Fibroblast of skin of back (primary cell): ENCODE data around the gene EIF4EBP3. TPM values are rescaled to one million over a fixed set of nuclear protein-coding genes. Genes with fewer than 3 reads are reported as not detected.

ENCODE experiments used
- DNase-seq: peaks from one replicate; pipeline ENCODE4 v3.0.0-alpha.2; 2013
- polyA plus RNA-seq, 2 experiments: library from polyadenylated mRNA; unstranded; fragments of 120-200 nt; gene quantifications; one replicate each; pipeline ENCODE4 v1.2.1, GENCODE V29; 2013; ENCODE audit not compliant: insufficient read length in 2 of 2

The EIF4EBP3 gene
- 2.9 TPM for polyA plus RNA-seq (2013, experiment 1 of 2; ENCODE audit: insufficient read length)
- 4.6 TPM for polyA plus RNA-seq (2013, experiment 2 of 2; ENCODE audit: insufficient read length)

GRCh38 chr5:140547508-140548299, at the start of gene EIF4EBP3:
Gene EIF4EBP3 (plus strand): TSS chr5:140547662. CDS start chr5:140547738, 76 bp downstream.
- DNase-seq, result peak; percentile 91

DNA sequence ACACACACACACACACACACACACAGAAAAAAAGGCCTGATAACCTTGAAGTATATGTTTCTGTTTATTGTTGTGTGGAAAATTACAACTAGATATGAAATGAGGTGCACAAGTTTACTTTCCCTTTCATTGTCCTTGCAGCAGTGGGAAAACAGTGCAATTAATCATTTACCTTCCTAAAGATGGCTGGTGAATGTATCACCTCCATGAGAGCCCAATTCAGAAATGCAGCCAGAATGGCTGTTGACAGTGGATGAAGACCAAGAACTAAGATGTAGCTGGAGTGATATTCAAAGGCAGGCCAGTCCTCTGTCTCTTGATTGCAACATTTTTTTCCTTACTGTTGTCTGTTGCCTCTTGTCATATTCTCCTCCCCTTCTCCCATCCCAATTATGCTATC, 49.6 kb upstream of the EIF4EBP3 start:
- DNase-seq, result no peak

DNA sequence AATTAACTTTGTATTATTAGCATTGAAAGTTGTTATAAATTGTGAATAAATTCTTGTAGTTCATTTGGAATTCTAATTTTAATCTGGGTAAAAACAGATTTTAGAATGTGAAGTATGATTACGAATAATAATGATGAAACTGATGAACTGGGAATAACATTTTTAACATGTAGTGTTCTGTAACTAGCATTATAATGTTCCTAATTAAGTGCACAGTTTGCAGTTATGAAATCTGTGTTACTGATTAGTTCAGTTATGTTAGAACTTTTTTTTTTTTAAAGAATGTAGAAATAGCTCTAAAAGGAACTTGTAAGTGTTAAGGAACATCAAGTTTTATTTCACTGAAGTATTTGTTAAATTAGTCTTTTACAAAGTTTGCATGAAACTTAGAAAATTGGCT, 48.9 kb upstream of the EIF4EBP3 start:
- no peak for DNase-seq

DNA sequence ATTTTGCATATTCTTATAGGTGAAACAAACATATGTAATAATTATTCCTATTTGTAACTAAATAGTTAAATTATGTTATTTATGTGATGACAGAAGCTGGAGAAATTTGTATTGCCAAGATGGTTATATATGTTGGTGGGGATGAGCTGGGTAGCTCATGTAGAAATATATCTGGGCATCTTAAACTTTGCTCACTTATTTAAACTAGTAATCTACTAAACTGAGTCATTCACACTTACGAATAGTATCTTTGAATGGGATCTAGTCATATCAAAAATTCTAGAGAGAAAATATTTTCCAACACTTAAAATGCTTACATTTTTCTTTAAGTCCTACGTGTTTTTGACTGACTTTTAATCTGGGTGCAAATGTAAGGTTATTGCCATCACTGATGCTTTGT, 44.6 kb upstream of the EIF4EBP3 start:
- no peak for DNase-seq

- no peak for DNase-seq
Observed at GRCh38 chr5:140509898-140510297, 37.6 kb upstream of the EIF4EBP3 start.

DNA sequence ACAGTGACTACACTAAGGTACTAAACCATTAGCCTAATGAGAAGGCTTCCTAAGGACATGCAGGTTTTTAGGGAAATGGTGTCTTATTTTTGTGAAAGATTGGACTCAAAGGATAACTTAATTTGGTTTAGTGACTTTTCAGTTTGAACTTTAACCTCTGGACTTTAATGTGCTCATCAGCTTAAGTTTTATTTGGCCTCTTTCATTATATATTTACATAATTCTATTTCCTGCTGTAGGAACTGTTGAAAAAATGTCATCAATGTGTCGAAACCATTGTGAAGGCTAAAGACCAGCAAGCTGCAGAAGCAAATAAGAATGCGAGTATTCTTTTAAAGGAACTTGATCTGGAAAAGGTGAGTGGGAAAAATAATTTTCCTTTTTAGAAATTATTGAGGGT, 34.3 kb upstream of the EIF4EBP3 start:
- no peak for DNase-seq

GRCh38 chr5:140524003-140524402, 23.5 kb upstream of the EIF4EBP3 start:
- DNase-seq, result no peak

DNA sequence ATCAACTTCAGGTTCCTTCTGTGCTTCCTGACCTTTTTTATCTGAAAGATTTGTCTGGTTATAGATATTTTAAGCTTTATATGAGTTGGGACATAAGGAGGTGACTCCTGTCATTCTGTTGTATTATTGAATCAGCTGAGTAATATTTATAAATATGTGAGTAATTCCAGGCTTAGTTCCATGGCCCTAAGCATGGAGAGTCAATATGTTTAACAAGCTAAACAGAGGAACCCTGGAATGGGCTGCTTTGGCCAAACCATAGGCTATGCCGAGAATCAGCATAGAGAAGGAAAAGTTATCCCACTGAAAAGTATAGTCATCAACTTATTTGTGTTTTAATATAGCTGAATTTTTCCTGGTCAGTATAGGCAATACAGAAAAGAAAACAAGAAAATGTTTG, 7.2 kb upstream of the EIF4EBP3 start:
- no peak for DNase-seq

DNA sequence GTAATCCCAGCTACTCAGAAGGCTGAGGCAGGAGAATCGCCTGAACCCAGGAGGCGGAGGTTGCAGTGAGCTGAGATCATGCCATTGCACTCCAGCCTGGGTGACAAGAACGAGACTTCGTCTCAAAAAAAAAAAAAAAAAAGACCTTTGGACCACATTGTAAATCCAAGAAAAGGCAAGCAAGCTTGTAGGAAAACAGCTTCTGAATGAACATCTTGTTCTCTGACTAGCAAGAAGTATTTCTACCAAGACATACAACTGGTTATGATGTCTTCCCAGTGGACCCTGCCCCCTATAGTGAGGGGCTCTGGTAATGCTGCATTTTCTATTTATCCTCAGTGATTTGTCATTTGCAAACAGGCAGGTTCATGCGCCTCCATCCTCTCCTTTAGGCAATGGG, 4.5 kb upstream of the EIF4EBP3 start:
- DNase-seq, result no peak

GRCh38 chr5:140544986-140545385, 2.5 kb upstream of the EIF4EBP3 start:
- no peak for DNase-seq

GRCh38 chr5:140545606-140546005, 1.9 kb upstream of the EIF4EBP3 start:
- DNase-seq, result no peak

GRCh38 chr5:140546851-140547507, 483 bp upstream of the EIF4EBP3 start:
- DNase-seq, result no peak

DNA sequence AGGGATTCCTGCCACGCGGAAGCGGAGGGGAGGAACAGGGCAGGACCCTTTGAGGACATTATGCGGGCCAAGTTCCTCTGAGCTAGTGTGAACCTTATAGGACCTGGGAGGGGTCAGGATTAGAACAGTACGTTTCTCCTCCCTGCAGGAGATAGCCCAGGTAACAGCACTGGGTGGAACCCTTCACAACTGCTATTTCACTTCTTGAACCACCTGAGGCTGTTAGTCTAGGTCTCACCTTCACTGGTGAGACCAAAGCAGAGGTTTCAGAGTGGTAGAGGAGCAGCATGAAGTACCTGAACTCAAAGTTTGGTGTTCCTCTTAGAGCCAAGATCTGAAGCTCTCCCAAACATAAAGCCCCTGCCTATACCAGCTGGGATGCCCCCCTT, 832 bp downstream of the EIF4EBP3 start:
- DNase-seq, result no peak

- DNase-seq, result no peak
Observed at GRCh38 chr5:140548791-140549190, 1.3 kb downstream of the EIF4EBP3 start.

DNA sequence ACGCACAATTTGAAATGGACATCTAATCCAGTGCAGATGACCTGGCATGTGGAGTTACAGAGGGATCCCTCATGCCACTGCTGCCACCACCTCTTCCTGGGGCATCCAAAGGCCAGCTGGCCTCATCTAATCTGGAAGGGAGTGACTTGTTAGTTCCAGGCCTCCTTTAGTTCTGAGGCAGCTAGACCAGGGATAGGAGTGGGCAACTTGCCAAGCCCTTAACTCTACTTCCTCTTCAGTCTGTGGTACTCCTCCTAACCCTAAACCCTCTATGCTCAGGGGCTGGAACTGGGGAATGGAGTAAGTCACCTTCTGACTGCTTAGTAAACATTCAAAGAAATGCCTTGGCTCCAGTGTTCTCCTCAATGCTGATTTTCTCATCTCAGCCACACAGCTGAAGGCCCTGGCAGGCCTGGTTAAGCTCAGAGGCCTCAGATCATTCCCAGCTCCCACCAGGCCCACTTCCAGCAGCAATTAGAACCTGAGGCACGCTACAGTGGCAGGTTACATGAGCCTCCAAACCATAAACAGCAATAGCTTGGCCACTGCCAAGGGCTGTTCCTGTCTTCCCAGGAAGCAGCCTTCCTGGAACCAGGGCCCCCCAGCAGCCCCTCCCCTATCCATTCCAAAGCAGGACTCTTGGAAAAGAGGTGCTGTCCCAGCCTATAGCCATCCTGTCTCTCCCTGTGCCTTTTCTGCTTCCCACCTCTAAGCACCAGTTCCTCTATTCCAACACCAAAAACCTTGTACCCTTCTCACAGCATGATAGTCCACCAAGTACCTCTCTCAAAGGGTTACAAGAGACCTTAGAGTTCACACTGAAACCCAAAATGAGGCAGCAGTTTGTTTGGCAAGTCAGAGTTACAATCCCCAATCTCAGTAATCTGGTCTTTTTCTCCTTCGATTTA, 2.0 kb downstream of the EIF4EBP3 start:
- DNase-seq, result peak; percentile 23

GRCh38 chr5:140550147-140551079, 3.0 kb downstream of the EIF4EBP3 start:
- no peak for DNase-seq

DNA sequence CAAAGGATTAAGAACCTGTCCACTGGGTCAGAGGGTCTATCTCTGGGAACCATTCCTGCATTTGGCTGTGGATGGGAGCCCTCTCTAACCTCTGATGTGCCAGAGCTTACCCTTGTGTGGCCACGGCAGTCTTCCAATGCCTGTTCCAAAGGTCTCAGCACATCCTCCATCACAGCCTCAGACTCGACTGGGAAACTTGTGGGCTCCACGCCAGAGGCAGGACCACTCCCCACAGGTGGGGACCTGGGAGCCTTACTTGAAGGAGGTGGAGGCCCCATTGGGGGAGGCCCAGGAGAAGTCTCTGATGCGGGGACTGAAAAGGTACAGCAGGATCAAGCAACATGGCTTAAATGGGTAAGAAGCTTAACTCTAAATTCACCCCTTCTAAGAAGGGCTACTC, 4.4 kb downstream of the EIF4EBP3 start:
- no peak for DNase-seq

GRCh38 chr5:140553657-140554056, 6.2 kb downstream of the EIF4EBP3 start:
- no peak for DNase-seq

DNA sequence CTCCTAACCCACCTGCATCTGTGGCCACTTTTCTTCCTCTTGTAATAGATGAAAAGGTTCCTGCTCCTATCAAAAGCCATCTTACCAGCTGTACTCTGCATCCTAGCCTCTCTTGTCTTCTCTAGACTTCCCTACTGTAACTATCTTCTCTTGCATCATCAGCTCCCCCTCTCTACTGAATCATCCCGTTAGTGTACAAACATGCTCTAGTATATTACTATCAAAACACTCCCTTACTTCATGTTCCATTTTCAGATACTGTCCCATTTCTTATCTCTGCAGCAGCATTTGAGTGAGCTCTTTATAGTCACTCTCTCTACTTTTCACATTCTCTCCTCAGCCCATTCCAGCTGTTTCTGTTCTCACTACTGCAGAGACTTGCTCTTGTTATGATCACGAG, 7.0 kb downstream of the EIF4EBP3 start:
- peak; percentile 43 for DNase-seq

GRCh38 chr5:140555747-140556312, 8.4 kb downstream of the EIF4EBP3 start:
- no peak for DNase-seq

DNA sequence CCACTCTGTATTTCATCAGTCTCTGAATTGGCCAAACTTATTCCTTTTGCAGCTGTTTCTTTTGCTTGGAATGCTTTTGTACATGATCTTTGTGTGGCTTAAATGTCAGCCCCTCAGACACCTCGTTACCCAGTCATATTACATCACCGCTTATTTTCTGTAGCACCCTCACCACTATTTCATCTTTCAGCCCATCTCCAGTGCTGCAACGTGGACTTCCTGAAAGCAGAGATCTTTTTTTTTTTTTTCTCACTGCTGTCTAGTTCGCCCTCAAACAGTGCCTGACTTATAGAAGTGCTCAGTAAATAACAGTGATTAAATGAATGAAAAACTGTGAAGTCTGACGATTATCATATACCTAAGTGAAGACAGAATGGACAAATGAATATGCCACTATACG, 9.0 kb downstream of the EIF4EBP3 start:
- no peak for DNase-seq
